ENCODE data around the gene TBC1D3B.

Gene TBC1D3B

GRCh38 chr17:36151891-36152638 is 24.4 kb downstream of the TBC1D3B start:
- no peak for TF ChIP-seq POLR2A (IDR thresholded peaks at IDR 0.05; ENCODE audit: low read depth, low read length)
- DNase-seq (ENCODE audit: insufficient read length, low spot score) (no peak), FAIRE-seq (no peak)

DNA sequence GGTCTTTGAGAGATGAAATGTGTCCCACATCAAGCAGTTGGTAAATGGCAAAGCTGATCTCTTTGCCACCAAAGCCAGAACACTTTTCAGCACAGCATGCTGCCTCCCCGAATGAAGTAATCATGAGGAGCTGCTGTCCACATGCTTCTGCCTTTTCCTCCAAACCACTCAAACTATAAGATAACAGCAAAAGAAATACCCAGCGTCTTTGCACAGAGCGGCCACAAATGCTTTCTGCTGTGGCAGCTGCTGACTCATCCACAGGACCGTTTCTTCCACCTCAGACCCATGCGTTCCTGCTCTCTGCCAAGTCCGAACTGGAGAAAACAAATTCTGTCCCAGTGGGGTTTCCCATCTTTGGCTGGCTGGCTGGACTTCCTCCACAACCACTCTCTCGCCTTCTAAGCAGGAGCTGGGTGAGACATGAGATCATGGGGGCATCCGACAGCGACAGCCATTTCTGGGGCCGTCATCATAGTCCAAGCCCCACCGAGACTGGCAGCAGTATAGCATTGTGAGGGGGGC is 27.1 kb downstream of the TBC1D3B start:
- TF ChIP-seq POLR2A (IDR thresholded peaks at IDR 0.05; ENCODE audit: low read depth, low read length): no peak
- FAIRE-seq (no peak), DNase-seq (ENCODE audit: insufficient read length, low spot score) (peak; percentile 34)

DNA sequence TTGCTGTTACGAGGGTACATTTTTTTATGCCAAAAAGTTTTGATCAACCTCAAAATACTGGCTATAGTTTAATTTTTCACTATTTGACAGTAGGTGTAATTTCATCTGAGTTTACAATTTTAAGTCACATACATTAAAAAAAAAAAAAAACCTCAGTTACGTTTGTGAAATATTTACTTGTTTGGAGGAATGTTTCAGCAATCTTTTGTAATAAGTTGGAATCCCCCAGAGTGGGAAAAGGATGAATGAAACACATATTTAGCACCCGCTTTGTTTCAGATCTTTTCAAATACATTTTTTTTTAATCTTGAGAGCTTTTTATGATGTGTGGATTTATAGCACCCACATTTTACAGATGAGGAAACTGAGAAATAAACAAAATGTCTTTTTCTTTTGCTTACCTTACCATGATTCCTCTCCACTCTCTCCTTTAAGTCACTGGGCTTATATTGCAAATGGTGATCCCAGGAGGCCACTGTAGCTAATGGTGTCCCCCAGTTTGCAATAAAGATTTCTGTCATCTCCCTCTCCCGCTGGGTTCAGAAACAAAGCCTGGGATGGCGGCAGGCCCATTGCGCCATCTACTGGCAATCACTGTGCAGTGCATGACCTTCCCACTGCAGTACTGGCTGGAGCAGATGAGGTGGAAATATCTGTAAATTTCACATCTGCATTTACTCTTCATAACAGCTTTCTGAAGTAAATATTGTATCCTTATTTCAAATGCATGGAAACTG is 27.7 kb downstream of the TBC1D3B start:
- FAIRE-seq (no peak), DNase-seq (ENCODE audit: insufficient read length, low spot score) (peak; percentile 73)
- no peak for TF ChIP-seq POLR2A (IDR thresholded peaks at IDR 0.05; ENCODE audit: low read depth, low read length)

DNA sequence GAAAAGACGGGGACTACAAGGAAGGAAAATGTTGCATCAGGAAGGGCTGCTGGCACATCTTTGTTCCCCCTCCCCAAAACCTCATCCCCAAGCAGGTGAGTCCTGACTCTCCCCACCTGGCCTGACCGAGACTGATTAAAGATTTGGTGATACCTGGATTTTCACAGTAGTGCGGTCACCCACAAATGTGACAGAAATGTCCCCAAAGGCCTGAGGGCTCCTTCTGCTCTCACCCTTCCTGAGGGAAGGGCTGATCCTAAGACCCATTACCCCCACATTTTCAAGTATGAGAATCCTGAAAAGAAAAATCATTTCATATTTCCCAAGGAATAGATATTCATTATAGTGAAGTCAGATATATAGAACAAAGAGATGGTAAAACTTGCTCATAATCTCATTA is 28.8 kb downstream of the TBC1D3B start:
- DNase-seq (ENCODE audit: insufficient read length, low spot score) (no peak), FAIRE-seq (no peak)
- no peak for TF ChIP-seq POLR2A (IDR thresholded peaks at IDR 0.05; ENCODE audit: low read depth, low read length)

GRCh38 chr17:36144981-36145729 is 31.3 kb downstream of the TBC1D3B start:
- no peak for DNase-seq (ENCODE audit: insufficient read length, low spot score)
- TF ChIP-seq POLR2A (IDR thresholded peaks at IDR 0.05; ENCODE audit: low read depth, low read length): no peak
- FAIRE-seq: no peak

DNA sequence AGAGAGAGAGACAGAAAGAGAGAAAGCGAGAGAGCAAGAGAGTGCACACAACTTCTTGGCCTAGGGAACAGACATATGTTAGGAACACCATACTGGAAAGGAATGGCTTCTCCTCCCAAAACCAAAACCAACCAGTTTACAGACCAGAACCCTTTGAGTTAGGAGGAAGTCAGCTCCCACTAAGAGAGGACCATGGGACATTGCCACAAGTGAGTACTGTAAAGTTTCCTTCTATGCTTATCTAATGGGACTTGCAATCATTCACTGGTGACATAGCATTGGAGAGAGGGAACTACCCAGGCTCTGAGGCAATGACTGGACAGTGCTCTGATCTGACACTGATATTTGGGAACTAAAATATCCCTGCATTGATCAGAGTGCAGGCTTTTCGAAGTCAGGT is 32.4 kb downstream of the TBC1D3B start:
- DNase-seq (ENCODE audit: insufficient read length, low spot score): no peak
- TF ChIP-seq POLR2A (IDR thresholded peaks at IDR 0.05; ENCODE audit: low read depth, low read length): no peak
- no peak for FAIRE-seq

GRCh38 chr17:36142806-36143205 is 33.6 kb downstream of the TBC1D3B start:
- DNase-seq (ENCODE audit: insufficient read length, low spot score) (no peak), FAIRE-seq (no peak)
- no peak for TF ChIP-seq POLR2A (IDR thresholded peaks at IDR 0.05; ENCODE audit: low read depth, low read length)

- FAIRE-seq (no peak), DNase-seq (ENCODE audit: insufficient read length, low spot score) (no peak)
- no peak for TF ChIP-seq POLR2A (IDR thresholded peaks at IDR 0.05; ENCODE audit: low read depth, low read length)
These were observed 34.2 kb downstream of the TBC1D3B start for GRCh38 chr17:36142235-36142634.

GRCh38 chr17:36136439-36136838 is 40.0 kb downstream of the TBC1D3B start:
- no peak for TF ChIP-seq POLR2A (IDR thresholded peaks at IDR 0.05; ENCODE audit: low read depth, low read length)
- DNase-seq (ENCODE audit: insufficient read length, low spot score): no peak
- FAIRE-seq: no peak

GRCh38 chr17:36136036-36136435 is 40.4 kb downstream of the TBC1D3B start:
- DNase-seq (ENCODE audit: insufficient read length, low spot score): no peak
- no peak for FAIRE-seq
- no peak for TF ChIP-seq POLR2A (IDR thresholded peaks at IDR 0.05; ENCODE audit: low read depth, low read length)

DNA sequence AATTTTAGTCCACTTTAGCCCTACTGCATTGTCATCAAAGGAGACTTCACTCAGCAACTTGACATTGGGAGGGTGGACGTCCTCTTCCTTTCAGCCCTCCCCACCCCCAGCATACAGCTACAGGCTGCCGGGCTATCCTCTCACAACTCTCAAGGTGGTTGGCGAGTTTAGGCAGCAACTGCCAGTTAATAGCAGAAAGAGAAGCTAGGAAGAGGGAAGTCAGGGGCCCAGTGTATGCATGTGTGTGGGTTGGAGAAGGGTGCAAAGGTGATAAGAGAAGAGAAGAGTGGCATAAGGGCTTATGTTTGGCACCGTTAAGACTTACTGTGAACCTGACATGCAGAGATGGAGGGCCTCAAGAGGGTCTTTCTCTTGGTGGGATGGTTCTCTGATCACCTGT is 41.0 kb downstream of the TBC1D3B start:
- TF ChIP-seq POLR2A (IDR thresholded peaks at IDR 0.05; ENCODE audit: low read depth, low read length): no peak
- DNase-seq (ENCODE audit: insufficient read length, low spot score): no peak
- no peak for FAIRE-seq

DNA sequence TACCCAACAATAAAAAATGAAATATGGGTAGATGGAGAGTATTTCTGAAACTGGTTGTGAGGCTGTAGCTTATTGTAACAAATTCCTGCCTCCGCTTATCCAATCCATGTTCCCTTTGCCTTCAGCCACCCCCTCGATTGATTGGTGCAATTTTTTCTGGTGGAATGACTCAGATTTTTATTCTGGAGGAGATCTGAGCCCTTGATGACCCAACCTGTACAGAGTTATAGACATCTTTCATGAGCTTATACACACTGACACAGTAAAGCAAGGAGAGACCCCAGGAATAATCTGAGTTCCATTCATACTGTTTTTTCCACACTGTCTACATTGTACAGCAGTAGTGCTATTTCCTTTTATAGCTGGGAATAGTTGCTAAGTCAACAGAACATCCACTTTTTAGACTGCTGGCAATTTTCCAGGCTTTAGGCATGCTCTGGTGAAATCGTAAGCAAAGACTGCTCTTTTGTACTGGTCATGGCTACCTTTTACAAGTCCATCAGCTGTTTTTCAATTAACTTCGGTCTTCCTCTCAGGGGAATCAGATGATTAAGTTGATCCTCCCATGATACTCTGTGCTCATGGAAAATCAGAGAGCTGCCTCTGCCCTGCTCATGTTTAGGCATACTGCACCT is 42.7 kb downstream of the TBC1D3B start:
- TF ChIP-seq POLR2A (IDR thresholded peaks at IDR 0.05; ENCODE audit: low read depth, low read length): no peak
- FAIRE-seq (no peak), DNase-seq (ENCODE audit: insufficient read length, low spot score) (no peak)

GRCh38 chr17:36132421-36132831 is 44.0 kb downstream of the TBC1D3B start:
- FAIRE-seq: no peak
- no peak for TF ChIP-seq POLR2A (IDR thresholded peaks at IDR 0.05; ENCODE audit: low read depth, low read length)
- no peak for DNase-seq (ENCODE audit: insufficient read length, low spot score)

DNA sequence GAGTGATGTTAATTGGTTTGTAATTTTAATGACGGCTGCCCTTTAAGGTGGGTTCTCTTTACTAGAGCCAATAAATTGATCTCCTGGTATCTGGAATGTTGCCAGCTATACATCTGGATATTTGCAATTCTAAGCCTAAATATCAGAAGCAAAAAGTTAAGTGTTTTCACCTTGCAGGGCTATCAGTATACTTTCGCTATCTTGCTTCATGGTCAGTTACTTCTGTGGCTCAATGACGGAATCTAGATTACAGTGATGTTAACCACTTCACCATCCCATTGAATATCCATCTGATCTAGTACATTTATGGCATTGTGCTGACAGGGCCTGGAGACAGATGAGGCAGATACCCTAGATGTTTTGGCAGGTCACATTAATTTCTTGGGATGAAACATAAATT is 44.5 kb downstream of the TBC1D3B start:
- DNase-seq (ENCODE audit: insufficient read length, low spot score): no peak

More for the DNA sequence above, 44.5 kb downstream of the TBC1D3B start:
- TF ChIP-seq POLR2A (IDR thresholded peaks at IDR 0.05; ENCODE audit: low read depth, low read length): no peak
- FAIRE-seq: no peak
